Rectal smooth muscle tissue (tissue), 1 donor: ENCODE measurements around the gene ZNF714.

Experiments
- H3K27ac ChIP-seq: one replicate; pipeline ENCODE4 v1.7.0; 2013; ENCODE audit warnings: low read depth, low read length, inconsistent platforms
- H3K27me3 ChIP-seq: one replicate; pipeline ENCODE4 v1.7.0; 2013; ENCODE audit warnings: low read length; ENCODE audit not compliant: control insufficient read depth, insufficient read depth
- H3K36me3 ChIP-seq: one replicate; pipeline ENCODE4 v1.7.0; 2013; ENCODE audit warnings: low read length; ENCODE audit not compliant: control insufficient read depth, insufficient read depth
- H3K4me1 ChIP-seq: one replicate; pipeline ENCODE4 v1.7.0; 2013; ENCODE audit warnings: low read length; ENCODE audit not compliant: control insufficient read depth, insufficient read depth
- H3K4me3 ChIP-seq: one replicate; pipeline ENCODE4 v1.7.0; 2013; ENCODE audit warnings: low read length
- H3K9ac ChIP-seq: one replicate; pipeline ENCODE4 v1.7.0; 2013; ENCODE audit warnings: low read length

The ZNF714 gene

GRCh38 chr19:21109116-21109515 lies 27.1 kb downstream of the ZNF714 start:
- no peak overlapping the region for H3K27ac ChIP-seq
- peaks cover 4% of the 10 kb centered on the region for H3K36me3 ChIP-seq
- no peak overlapping the region for H3K4me3 ChIP-seq
- no peaks in the 10 kb centered on the region for H3K27me3 ChIP-seq
- H3K9ac ChIP-seq: no peak overlapping the region
- no peaks in the 10 kb centered on the region for H3K4me1 ChIP-seq

- Histone ChIP-seq H3K4me1 (no peaks in the 10 kb centered on the region), H3K9ac (no peak overlapping the region), H3K27ac (no peak overlapping the region), H3K4me3 (no peak overlapping the region), H3K36me3 (peaks cover 4% of the 10 kb centered on the region), H3K27me3 (no peaks in the 10 kb centered on the region)
These were observed 28.2 kb downstream of the ZNF714 start for GRCh38 chr19:21110183-21110582.

GRCh38 chr19:21115430-21115829 lies 33.4 kb downstream of the ZNF714 start:
- Histone ChIP-seq H3K27me3 (no peaks in the 10 kb centered on the region), H3K27ac (no peak overlapping the region), H3K4me3 (no peak overlapping the region), H3K36me3 (peaks cover 7% of the 10 kb centered on the region), H3K9ac (no peak overlapping the region), H3K4me1 (no peaks in the 10 kb centered on the region)

GRCh38 chr19:21117041-21117907 lies 35.3 kb downstream of the ZNF714 start:
- no peak overlapping the region for H3K27ac ChIP-seq
- H3K4me1 ChIP-seq: no peaks in the 10 kb centered on the region
- no peaks in the 10 kb centered on the region for H3K27me3 ChIP-seq
- H3K36me3 ChIP-seq: peaks cover 7% of the 10 kb centered on the region
- no peak overlapping the region for H3K9ac ChIP-seq
- no peak overlapping the region for H3K4me3 ChIP-seq

GRCh38 chr19:21126078-21126477 lies 44.1 kb downstream of the ZNF714 start:
- no peak overlapping the region for H3K27ac ChIP-seq
- no peaks in the 10 kb centered on the region for H3K4me1 ChIP-seq
- H3K4me3 ChIP-seq: no peak overlapping the region
- H3K27me3 ChIP-seq: no peaks in the 10 kb centered on the region
- H3K9ac ChIP-seq: no peak overlapping the region
- H3K36me3 ChIP-seq: no peaks in the 10 kb centered on the region

- Histone ChIP-seq H3K4me3 (no peak overlapping the region), H3K27me3 (no peaks in the 10 kb centered on the region), H3K4me1 (no peaks in the 10 kb centered on the region), H3K36me3 (no peaks in the 10 kb centered on the region), H3K27ac (no peak overlapping the region), H3K9ac (no peak overlapping the region)
These were observed 45.0 kb downstream of the ZNF714 start for GRCh38 chr19:21127001-21127400.

- Histone ChIP-seq H3K9ac (no peak overlapping the region), H3K4me1 (no peaks in the 10 kb centered on the region), H3K27ac (no peak overlapping the region)
These were observed 45.9 kb downstream of the ZNF714 start for GRCh38 chr19:21127898-21128297.

GRCh38 chr19:21128901-21129698 lies 47.1 kb downstream of the ZNF714 start:
- Histone ChIP-seq H3K4me1 (no peaks in the 10 kb centered on the region), H3K9ac (no peak overlapping the region), H3K27me3 (no peaks in the 10 kb centered on the region), H3K27ac (no peak overlapping the region), H3K4me3 (no peak overlapping the region), H3K36me3 (no peaks in the 10 kb centered on the region)

More at GRCh38 chr19:21127898-21128297, 45.9 kb downstream of the ZNF714 start:
- Histone ChIP-seq H3K4me3 (no peak overlapping the region), H3K27me3 (no peaks in the 10 kb centered on the region), H3K36me3 (no peaks in the 10 kb centered on the region)

GRCh38 chr19:21130097-21130775 lies 48.2 kb downstream of the ZNF714 start:
- H3K4me3 ChIP-seq: no peak overlapping the region
- no peak overlapping the region for H3K27ac ChIP-seq
- no peaks in the 10 kb centered on the region for H3K36me3 ChIP-seq
- H3K27me3 ChIP-seq: no peaks in the 10 kb centered on the region
- no peak overlapping the region for H3K9ac ChIP-seq
- no peaks in the 10 kb centered on the region for H3K4me1 ChIP-seq

GRCh38 chr19:21133633-21134032 lies 51.6 kb downstream of the ZNF714 start:
- no peaks in the 10 kb centered on the region for H3K36me3 ChIP-seq
- no peaks in the 10 kb centered on the region for H3K4me1 ChIP-seq
- H3K27ac ChIP-seq: no peak overlapping the region
- H3K9ac ChIP-seq: no peak overlapping the region
- no peaks in the 10 kb centered on the region for H3K27me3 ChIP-seq
- no peak overlapping the region for H3K4me3 ChIP-seq

- Histone ChIP-seq H3K4me3 (no peak overlapping the region), H3K9ac (no peak overlapping the region), H3K27me3 (no peaks in the 10 kb centered on the region), H3K27ac (no peak overlapping the region), H3K4me1 (no peaks in the 10 kb centered on the region), H3K36me3 (no peaks in the 10 kb centered on the region)
These were observed 52.9 kb downstream of the ZNF714 start for GRCh38 chr19:21134934-21135366.

- Histone ChIP-seq H3K4me3 (no peak overlapping the region), H3K4me1 (no peaks in the 10 kb centered on the region), H3K27ac (no peak overlapping the region), H3K36me3 (no peaks in the 10 kb centered on the region), H3K27me3 (no peaks in the 10 kb centered on the region), H3K9ac (no peak overlapping the region)
These were observed 53.4 kb downstream of the ZNF714 start for GRCh38 chr19:21135433-21135832.
